Tracheal epithelial cell (primary cell): Measurements from ENCODE around the gene ATRIP. TPM values are rescaled to one million over a fixed set of nuclear protein-coding genes. Genes with fewer than 3 reads are reported as not detected.

ENCODE experiments used
- total RNA-seq: library from RNA; depleted of rRNA; stranded (reverse); fragments of >200 nt; gene quantifications from 2 replicates; pipeline ENCODE4 v1.2.1, GENCODE V29; 2014

Gene ATRIP
- total RNA-seq = 3.4 and 7.0 TPM in 2 replicates

GRCh38 chr3:48446425-48447193, at the start of gene ATRIP:
Gene ATRIP, plus strand, starts transcription at chr3:48446737. Its CDS starts 109 bp downstream, at chr3:48446846.

GRCh38 chr3:48429960-48430707, 16.4 kb upstream of the ATRIP start, which contains the start of gene PLXNB1:
Gene PLXNB1, minus strand, starts transcription at chr3:48430086. Its CDS starts 5,475 bp downstream, at chr3:48424611.

GRCh38 chr3:48439820-48440589, 6.5 kb upstream of the ATRIP start, which contains the start of the genes CCDC51 and TMA7:
Gene CCDC51, minus strand, starts transcription at chr3:48440119. Its CDS starts 4,991 bp downstream, at chr3:48435128.
Gene TMA7, plus strand, starts transcription at chr3:48440257. Its CDS starts 40 bp downstream, at chr3:48440297.

GRCh38 chr3:48504051-48504946, 57.8 kb downstream of the ATRIP start, which contains the start of gene SHISA5:
Gene SHISA5, minus strand, starts transcription at chr3:48504174. Its CDS starts 80 bp downstream, at chr3:48504094.

Other genes with a start within 250 kb of the ATRIP start
- gene CAMP, start 223.2 kb upstream of the ATRIP start, total RNA-seq = 27.3 TPM in 1 of 2 replicates, not detected in the other
- gene ZNF589, start 205.6 kb upstream of the ATRIP start, total RNA-seq = 1.7 and 3.0 TPM in 2 replicates
- 35.4 and 49.4 TPM in 2 replicates for gene NME6, start 145.4 kb upstream of the ATRIP start, total RNA-seq
- not detected in 2 replicates for gene SPINK8, start 113.1 kb upstream of the ATRIP start, total RNA-seq
- gene FBXW12, start 74.5 kb upstream of the ATRIP start, total RNA-seq = not detected in 2 replicates
- gene PLXNB1, start 16.7 kb upstream of the ATRIP start, total RNA-seq = 74.7 and 103 TPM in 2 replicates
- 38.1 and 86.5 TPM in 2 replicates for gene CCDC51, start 6.6 kb upstream of the ATRIP start, total RNA-seq
- gene TMA7, start 6.5 kb upstream of the ATRIP start, total RNA-seq = 153 and 213 TPM in 2 replicates
- 86.5 and 110 TPM in 2 replicates for gene SHISA5, start 57.4 kb downstream of the ATRIP start, total RNA-seq
- gene PFKFB4, start 110.1 kb downstream of the ATRIP start, total RNA-seq = 9.6 and 35.9 TPM in 2 replicates
- 6.0 and 8.5 TPM in 2 replicates for gene UCN2, start 117.0 kb downstream of the ATRIP start, total RNA-seq
- gene COL7A1, start 148.6 kb downstream of the ATRIP start, total RNA-seq = 124 and 273 TPM in 2 replicates
- gene UQCRC1, start 162.9 kb downstream of the ATRIP start, total RNA-seq = 525 and 769 TPM in 2 replicates
- gene TMEM89, start 175.0 kb downstream of the ATRIP start, total RNA-seq = not detected in 2 replicates
- 37.5 and 38.6 TPM in 2 replicates for gene SLC26A6, start 188.7 kb downstream of the ATRIP start, total RNA-seq
- 1.4 and 3.4 TPM in 2 replicates for gene CELSR3, start 216.1 kb downstream of the ATRIP start, total RNA-seq
- 7.9 and 11.8 TPM in 2 replicates for gene NCKIPSD, start 239.2 kb downstream of the ATRIP start, total RNA-seq